ENCODE data around the gene ADPRHL1.

- no peak for TF ChIP-seq CTCF (IDR thresholded peaks at IDR 0.05)
- no peak for TF ChIP-seq POLR2A (IDR thresholded peaks at IDR 0.05)
Observed at GRCh38 chr13:113502686-113503085, 49.4 kb upstream of the ADPRHL1 start.

Data from Peyer's patch (tissue), 4 donors.